ENCODE results near the gene ZFP90.
A peak's percentile ranks its signal among the peaks of the same experiment; 100 is the strongest.
"Not testable (repeated sequence)": the region's sequence is repeated elsewhere in the genome, so short reads cannot be mapped to it uniquely, and the experiment has no call there.

ZFP90 gene

DNA sequence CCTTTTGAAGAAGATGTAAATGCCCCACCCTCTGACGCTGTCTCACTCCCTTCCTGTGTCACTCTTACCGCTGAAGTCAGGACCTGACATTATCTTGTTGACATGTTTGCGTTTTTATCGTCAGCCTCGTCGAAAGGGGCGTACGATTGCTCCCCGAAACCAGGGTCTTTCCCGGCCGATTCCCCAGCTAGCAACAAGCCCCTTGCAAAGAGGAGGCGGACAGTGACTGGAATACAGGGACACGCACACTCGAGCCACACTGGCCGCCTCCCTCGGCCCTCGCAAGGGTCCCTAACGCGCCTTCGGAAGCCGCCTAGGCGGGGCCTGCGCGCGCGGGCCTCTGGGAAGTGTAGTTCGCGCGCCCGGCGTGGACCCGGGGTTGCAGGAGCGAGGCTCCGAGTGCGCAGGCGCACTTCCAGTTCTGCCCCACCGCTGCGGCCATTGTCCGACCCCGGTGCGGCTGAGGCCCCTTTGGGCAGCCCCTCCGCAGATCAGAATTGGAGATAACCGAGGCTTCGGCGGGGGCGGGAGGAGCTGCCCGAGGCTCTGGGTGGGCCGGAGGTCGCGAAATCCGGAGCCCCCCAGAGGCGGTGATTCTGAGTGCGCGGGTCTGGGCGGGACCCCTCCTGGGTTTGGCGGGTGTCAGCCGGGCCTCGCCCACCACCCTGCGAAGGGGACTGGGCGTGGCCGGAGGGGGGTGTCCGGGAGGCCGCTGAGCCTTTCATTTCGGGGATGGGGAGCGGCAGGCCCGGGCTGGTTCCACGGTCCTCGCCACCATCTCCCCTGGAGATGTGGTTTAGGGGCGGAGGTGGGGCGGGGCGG is at the start of gene ZFP90:
Gene ZFP90, plus strand, starts transcription at position 412 of the 822 bp plus-strand sequence. CDS start 502 bp downstream, outside the sequence.
- peak; percentile 89 for DNase-seq

DNA sequence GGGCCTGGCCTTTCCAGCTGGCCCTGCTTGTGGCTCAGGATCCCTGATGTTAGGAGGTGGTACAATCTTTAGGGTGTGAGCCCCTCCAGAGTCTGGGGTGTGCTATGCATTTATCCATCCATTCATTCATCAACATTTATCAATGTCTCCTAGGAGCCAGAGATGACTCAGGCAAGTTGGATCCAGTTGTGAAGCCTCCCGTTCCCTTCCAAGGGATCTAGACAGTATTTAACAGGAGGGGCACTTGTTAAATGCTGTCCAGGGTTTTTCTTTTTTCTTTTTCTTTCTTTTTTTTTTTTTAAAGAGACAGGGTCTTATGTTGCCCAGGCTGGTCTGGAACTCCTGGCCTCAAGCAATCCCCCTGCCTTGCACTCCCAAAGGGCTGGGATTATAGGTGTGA is 48.7 kb upstream of the ZFP90 start:
- DNase-seq, result no peak

GRCh38 chr16:68490829-68491575 is 48.1 kb upstream of the ZFP90 start:
- DNase-seq, result no peak

- DNase-seq, result no peak
These were observed 47.5 kb upstream of the ZFP90 start for GRCh38 chr16:68491576-68491950.

- no peak for DNase-seq
These were observed 46.9 kb upstream of the ZFP90 start for GRCh38 chr16:68492151-68492542.

GRCh38 chr16:68492543-68493411 is 46.3 kb upstream of the ZFP90 start:
- DNase-seq, result no peak

GRCh38 chr16:68493412-68494070 is 45.5 kb upstream of the ZFP90 start:
- DNase-seq, result no peak

- DNase-seq, result not testable (repeated sequence)
These were observed 44.8 kb upstream of the ZFP90 start for GRCh38 chr16:68494261-68494660.

GRCh38 chr16:68496689-68497088 is 42.4 kb upstream of the ZFP90 start:
- no peak for DNase-seq

DNA sequence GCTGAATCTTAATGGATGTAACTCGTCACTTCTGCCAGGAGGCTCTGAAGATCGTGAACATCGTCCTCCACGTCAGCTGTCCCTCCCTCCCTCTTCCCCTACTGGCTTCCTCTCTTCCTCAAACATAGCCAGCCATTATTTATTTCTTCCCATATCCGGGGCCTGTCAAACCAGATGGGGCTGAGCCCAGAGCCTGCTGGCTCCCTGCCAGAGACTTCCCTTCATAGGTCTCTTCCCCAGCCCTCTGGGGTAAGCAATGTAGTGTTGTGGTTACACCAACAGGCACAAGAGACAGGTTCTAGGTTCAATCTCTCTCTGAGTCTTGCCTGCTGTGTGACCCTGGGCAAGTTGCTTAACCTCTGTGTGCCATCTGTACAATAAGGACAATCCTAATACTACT is 40.1 kb upstream of the ZFP90 start:
- no peak for DNase-seq

DNA sequence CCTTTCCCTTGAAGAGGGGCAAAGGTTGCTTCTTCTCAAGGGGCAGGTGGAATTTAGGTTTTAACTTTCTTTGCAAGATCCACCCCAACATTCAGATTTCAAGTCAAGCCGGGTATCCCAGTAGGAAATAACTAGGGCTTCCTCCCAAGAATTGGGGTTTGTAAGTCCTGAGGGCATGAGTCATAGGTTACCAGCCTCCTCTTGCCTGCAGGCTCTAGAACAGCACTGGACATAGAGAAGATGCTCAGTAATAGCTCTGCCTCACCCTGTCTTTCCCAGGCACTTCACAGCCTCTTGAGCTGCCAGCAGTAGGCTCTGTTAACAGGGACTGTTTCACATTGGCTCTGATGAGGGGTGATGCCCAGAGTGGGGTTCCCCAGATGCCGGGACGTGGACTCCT is 35.8 kb upstream of the ZFP90 start:
- no peak for DNase-seq

DNA sequence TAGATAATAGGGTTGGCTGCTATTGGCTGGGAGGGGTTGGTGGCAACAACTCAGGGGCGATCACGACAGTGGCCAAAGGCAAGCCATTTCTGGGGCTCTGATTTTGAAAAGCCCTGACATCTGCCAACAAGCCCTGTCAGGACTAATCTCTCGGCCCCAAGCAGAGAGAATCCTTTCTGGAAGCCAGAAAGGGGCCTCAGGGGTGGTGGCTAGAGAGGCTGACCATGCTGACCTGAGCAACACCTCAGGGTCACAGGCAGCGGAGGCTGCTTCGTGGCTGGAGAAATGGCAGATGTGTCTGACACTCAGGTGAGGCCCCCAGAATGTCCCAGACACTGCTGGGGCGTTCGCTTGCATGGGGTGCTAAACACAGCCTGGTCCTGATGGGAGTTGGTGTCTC is 35.0 kb upstream of the ZFP90 start:
- DNase-seq, result no peak

DNA sequence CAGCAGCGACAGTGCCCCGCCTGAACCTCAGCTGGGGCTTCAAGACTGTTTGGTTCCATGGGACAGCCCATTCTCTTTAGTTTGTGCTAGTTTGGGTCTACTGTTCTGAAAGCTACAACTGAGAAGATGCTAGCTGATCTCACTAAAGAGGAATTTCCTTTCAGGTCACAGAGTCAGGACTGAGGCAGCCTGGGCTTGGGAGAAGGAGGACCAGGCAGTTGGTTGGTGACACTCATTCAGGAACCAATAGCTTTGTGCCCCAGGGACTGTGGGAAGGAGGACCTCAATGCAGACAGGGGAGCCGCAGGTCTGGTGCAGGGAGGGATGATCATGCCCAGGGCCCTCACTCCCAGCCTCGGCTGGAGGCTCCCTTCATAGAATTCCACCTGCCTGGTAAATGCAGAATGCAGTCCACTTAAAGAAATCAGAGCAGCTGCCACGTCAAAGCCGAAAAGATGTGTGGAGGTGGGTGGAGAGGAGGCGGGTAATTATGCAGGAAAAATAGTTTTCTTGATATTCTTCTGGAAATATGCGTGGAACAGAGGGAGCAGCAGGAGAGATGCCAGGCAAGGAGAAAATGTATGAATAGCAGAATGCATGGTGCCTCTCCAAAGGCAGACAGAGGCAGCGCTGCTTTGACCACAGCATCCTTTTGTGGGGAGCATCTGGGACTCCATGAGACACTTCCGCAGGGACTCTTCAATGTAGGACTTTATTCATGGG is 32.6 kb upstream of the ZFP90 start:
- no peak for DNase-seq

GRCh38 chr16:68508013-68508412 is 31.1 kb upstream of the ZFP90 start:
- no peak for DNase-seq

GRCh38 chr16:68508641-68509240 is 30.4 kb upstream of the ZFP90 start:
- DNase-seq, result no peak

- no peak for DNase-seq
These were observed 29.7 kb upstream of the ZFP90 start for GRCh38 chr16:68509381-68509780.

GRCh38 chr16:68510775-68511174 is 28.3 kb upstream of the ZFP90 start:
- no peak for DNase-seq

DNA sequence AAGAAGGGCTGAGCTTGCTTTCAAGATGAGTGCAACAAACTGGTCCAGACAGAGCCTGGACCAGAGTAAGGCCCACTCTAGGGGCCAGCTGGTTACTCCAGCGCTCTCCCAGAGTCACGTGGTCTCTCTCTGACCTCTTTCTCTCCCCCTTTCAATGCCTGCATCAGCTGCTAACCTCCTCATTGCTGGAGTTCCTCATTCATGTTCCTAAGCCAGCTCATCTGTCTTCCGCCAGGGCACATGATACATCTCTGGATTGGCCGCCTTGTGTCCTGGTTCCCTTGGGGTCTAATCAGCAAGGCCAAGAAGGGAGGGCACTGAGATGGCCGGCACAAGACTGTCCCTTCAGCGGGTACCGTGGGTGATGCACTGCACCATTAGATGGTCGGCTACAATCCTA is 26.9 kb upstream of the ZFP90 start:
- DNase-seq, result no peak

DNA sequence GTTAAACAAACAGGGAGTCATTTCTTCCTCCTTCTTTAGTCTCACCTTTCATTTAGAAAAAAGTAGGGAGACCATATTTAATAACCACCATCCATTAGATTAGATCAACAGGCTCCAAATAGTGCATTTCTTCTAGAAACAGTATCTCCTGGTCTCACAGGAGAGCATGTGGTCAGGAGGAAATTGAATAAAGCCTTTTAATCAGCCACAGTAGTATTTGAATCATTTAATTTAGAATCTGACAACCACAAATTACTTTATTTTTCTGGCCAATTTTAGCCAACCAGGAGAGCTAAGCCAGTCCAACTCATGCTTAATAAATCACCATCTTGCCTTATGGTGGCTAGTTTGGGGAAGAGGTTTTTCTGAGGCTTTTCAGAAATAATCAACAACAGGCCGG is 26.3 kb upstream of the ZFP90 start:
- DNase-seq, result no peak

DNA sequence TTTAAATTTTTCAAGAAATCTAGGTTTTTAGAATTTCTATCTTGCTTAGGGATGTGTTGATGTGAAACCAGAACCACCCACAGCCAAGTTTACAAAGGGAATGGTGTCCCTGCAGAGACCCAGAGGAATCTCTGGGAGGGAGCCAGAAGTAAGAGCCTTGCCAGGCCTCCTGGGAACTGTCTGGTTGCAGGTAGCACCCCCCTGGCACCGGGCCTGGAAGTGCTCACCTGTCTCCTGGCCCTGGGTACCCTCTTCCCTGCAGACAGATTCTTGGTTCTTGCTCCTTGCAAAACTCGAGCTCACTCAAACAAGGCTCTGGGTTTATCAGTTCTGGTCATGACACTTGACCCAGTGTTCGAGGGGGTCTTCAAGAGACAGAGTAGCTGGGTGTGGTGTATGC is 24.6 kb upstream of the ZFP90 start:
- DNase-seq, result no peak

DNA sequence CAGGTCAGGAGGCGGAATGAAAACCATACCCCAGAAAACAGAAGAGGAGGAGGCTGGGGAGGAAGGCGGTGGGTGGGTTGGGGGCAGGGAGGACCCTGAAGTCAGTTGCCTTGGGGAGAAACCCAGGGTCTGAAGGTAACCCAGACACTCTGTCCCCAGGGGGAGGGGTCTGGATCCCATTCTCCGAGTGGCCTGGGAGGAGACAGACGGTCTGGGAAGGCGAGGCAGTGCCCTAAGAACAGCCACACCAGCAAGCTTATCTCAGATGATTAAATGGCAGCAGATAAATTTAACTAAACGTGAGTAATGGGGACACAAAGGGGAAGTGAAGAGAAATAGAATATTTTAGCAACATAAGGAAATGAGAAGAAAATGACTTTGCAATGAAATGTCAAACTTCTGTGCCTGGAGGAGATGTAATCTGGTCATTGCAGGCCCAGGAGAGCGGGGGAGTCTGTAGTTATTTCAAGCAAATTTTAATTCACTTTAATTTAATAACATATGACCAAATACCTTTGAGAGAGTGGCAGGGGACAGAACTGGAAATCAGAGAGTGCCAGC is 21.4 kb upstream of the ZFP90 start:
- no peak for DNase-seq
